Activated CD4-positive, alpha-beta T cell treated with anti-CD3 and anti-CD28 coated beads, Interleukin-2, amount 10 ng/mL, durations not matched to agents 24 days and 14 days (primary cell): Measurements from ENCODE around the gene CHSY3. TPM values are rescaled to one million over a fixed set of nuclear protein-coding genes. Genes with fewer than 3 reads are reported as not detected.

Experiments
- DNase-seq: peaks from one replicate; pipeline ENCODE4 v3.0.0; 2022
- H3K27ac Mint-ChIP-seq: one replicate; pipeline ENCODE4 v1.8.0; 2022; ENCODE audit warnings: mild to moderate bottlenecking, mixed read lengths
- H3K27me3 Mint-ChIP-seq: one replicate; pipeline ENCODE4 v1.8.0; 2022; ENCODE audit warnings: mixed read lengths
- H3K36me3 Mint-ChIP-seq: one replicate; pipeline ENCODE4 v1.8.0; 2022; ENCODE audit warnings: low read depth, mild to moderate bottlenecking, mixed read lengths
- H3K4me1 Mint-ChIP-seq: one replicate; pipeline ENCODE4 v1.8.0; 2021; ENCODE audit warnings: mixed read lengths
- H3K4me3 Mint-ChIP-seq: one replicate; pipeline ENCODE4 v1.8.0; 2022; ENCODE audit warnings: mild to moderate bottlenecking, moderate library complexity, mixed read lengths
- H3K9me3 Mint-ChIP-seq: one replicate; pipeline ENCODE4 v1.8.0; 2021; ENCODE audit warnings: mixed read lengths
- intact Hi-C: fragments of 100-400 bp; cut with micrococcal nuclease; formaldehyde crosslinking; loops from one replicate; pipeline ENCODE4 v1.15.1; 2023
- total RNA-seq: library from RNA; stranded (reverse); gene quantifications from 2 replicates; pipeline ENCODE4 v1.2.3, GENCODE V29; 2022

CHSY3 gene
- total RNA-seq, 1 donor from 2014 or later = not detected

GRCh38 chr5:130021876-130022275 lies 117.6 kb downstream of the CHSY3 start:
- H3K4me1 Mint-ChIP-seq = no peaks in the 10 kb centered on the region

GRCh38 chr5:130023604-130024003 lies 119.3 kb downstream of the CHSY3 start:
- intact Hi-C loops = no loop called here
- H3K27me3 Mint-ChIP-seq = no peaks in the 10 kb centered on the region
- H3K27ac Mint-ChIP-seq = no peak overlapping the region
- no peaks in the 10 kb centered on the region for H3K4me1 Mint-ChIP-seq
- no peaks in the 10 kb centered on the region for H3K36me3 Mint-ChIP-seq
- DNase-seq = no peak
- H3K9me3 Mint-ChIP-seq = no peaks in the 10 kb centered on the region
- H3K4me3 Mint-ChIP-seq = no peak overlapping the region

More at GRCh38 chr5:130021876-130022275, 117.6 kb downstream of the CHSY3 start:
- no peak overlapping the region for H3K4me3 Mint-ChIP-seq
- intact Hi-C loops = no loop called here
- H3K27me3 Mint-ChIP-seq = no peaks in the 10 kb centered on the region
- H3K27ac Mint-ChIP-seq = no peak overlapping the region
- no peak for DNase-seq
- H3K9me3 Mint-ChIP-seq = no peaks in the 10 kb centered on the region
- no peaks in the 10 kb centered on the region for H3K36me3 Mint-ChIP-seq

GRCh38 chr5:130024006-130024405 lies 119.7 kb downstream of the CHSY3 start:
- Mint-ChIP-seq H3K9me3 (no peaks in the 10 kb centered on the region), H3K36me3 (no peaks in the 10 kb centered on the region), H3K4me3 (no peak overlapping the region), H3K27ac (no peak overlapping the region), H3K4me1 (no peaks in the 10 kb centered on the region), H3K27me3 (no peaks in the 10 kb centered on the region)
- intact Hi-C loops = no loop called here
- no peak for DNase-seq

GRCh38 chr5:130025511-130025910 lies 121.2 kb downstream of the CHSY3 start:
- Mint-ChIP-seq H3K4me3 (no peak overlapping the region), H3K4me1 (no peaks in the 10 kb centered on the region), H3K27ac (no peak overlapping the region), H3K27me3 (no peaks in the 10 kb centered on the region), H3K9me3 (no peaks in the 10 kb centered on the region), H3K36me3 (no peaks in the 10 kb centered on the region)
- intact Hi-C loops = no loop called here
- no peak for DNase-seq

- H3K36me3 Mint-ChIP-seq = no peaks in the 10 kb centered on the region
- intact Hi-C loops = no loop called here
- no peaks in the 10 kb centered on the region for H3K9me3 Mint-ChIP-seq
- H3K4me3 Mint-ChIP-seq = no peak overlapping the region
- H3K27ac Mint-ChIP-seq = no peak overlapping the region
- DNase-seq = no peak
- no peaks in the 10 kb centered on the region for H3K4me1 Mint-ChIP-seq
- peaks cover 2% of the 10 kb centered on the region for H3K27me3 Mint-ChIP-seq
Observed at GRCh38 chr5:130032807-130033206, 128.5 kb downstream of the CHSY3 start.

- Mint-ChIP-seq H3K27me3 (peaks cover 2% of the 10 kb centered on the region), H3K9me3 (no peaks in the 10 kb centered on the region), H3K27ac (no peak overlapping the region), H3K36me3 (no peaks in the 10 kb centered on the region), H3K4me1 (no peaks in the 10 kb centered on the region), H3K4me3 (no peak overlapping the region)
- intact Hi-C loops = no loop called here
- DNase-seq = no peak
Observed at GRCh38 chr5:130034566-130035210, 130.4 kb downstream of the CHSY3 start.

GRCh38 chr5:130035388-130035787 lies 131.1 kb downstream of the CHSY3 start:
- intact Hi-C loops = no loop called here
- no peak overlapping the region for H3K27ac Mint-ChIP-seq
- no peaks in the 10 kb centered on the region for H3K9me3 Mint-ChIP-seq
- peaks cover 2% of the 10 kb centered on the region for H3K27me3 Mint-ChIP-seq
- no peaks in the 10 kb centered on the region for H3K4me1 Mint-ChIP-seq
- no peak for DNase-seq
- H3K4me3 Mint-ChIP-seq = no peak overlapping the region
- H3K36me3 Mint-ChIP-seq = no peaks in the 10 kb centered on the region

GRCh38 chr5:130037905-130038304 lies 133.6 kb downstream of the CHSY3 start:
- H3K9me3 Mint-ChIP-seq = no peaks in the 10 kb centered on the region
- intact Hi-C loops = no loop called here
- H3K27me3 Mint-ChIP-seq = peaks cover 2% of the 10 kb centered on the region
- no peak overlapping the region for H3K4me3 Mint-ChIP-seq
- no peaks in the 10 kb centered on the region for H3K4me1 Mint-ChIP-seq
- no peak for DNase-seq
- H3K36me3 Mint-ChIP-seq = no peaks in the 10 kb centered on the region
- H3K27ac Mint-ChIP-seq = no peak overlapping the region

GRCh38 chr5:130043834-130044233 lies 139.6 kb downstream of the CHSY3 start:
- no peak overlapping the region for H3K4me3 Mint-ChIP-seq
- no peaks in the 10 kb centered on the region for H3K27me3 Mint-ChIP-seq
- H3K9me3 Mint-ChIP-seq = no peaks in the 10 kb centered on the region
- H3K36me3 Mint-ChIP-seq = no peaks in the 10 kb centered on the region
- DNase-seq = no peak
- intact Hi-C loops = no loop called here
- H3K27ac Mint-ChIP-seq = no peak overlapping the region
- no peaks in the 10 kb centered on the region for H3K4me1 Mint-ChIP-seq

GRCh38 chr5:130045334-130045733 lies 141.1 kb downstream of the CHSY3 start:
- no peaks in the 10 kb centered on the region for H3K4me1 Mint-ChIP-seq
- no peak overlapping the region for H3K4me3 Mint-ChIP-seq
- no peak overlapping the region for H3K27ac Mint-ChIP-seq
- no peaks in the 10 kb centered on the region for H3K27me3 Mint-ChIP-seq
- DNase-seq = no peak
- no peaks in the 10 kb centered on the region for H3K9me3 Mint-ChIP-seq
- no peaks in the 10 kb centered on the region for H3K36me3 Mint-ChIP-seq
- intact Hi-C loops = no loop called here

- DNase-seq = no peak
- intact Hi-C loops = no loop called here
- H3K9me3 Mint-ChIP-seq = no peaks in the 10 kb centered on the region
- no peak overlapping the region for H3K4me3 Mint-ChIP-seq
- H3K27ac Mint-ChIP-seq = no peak overlapping the region
- H3K4me1 Mint-ChIP-seq = no peaks in the 10 kb centered on the region
- no peaks in the 10 kb centered on the region for H3K27me3 Mint-ChIP-seq
- H3K36me3 Mint-ChIP-seq = no peaks in the 10 kb centered on the region
Observed at GRCh38 chr5:130050585-130050984, 146.3 kb downstream of the CHSY3 start.

- Mint-ChIP-seq H3K4me3 (no peak overlapping the region), H3K4me1 (no peaks in the 10 kb centered on the region), H3K27me3 (no peaks in the 10 kb centered on the region), H3K9me3 (no peaks in the 10 kb centered on the region), H3K36me3 (no peaks in the 10 kb centered on the region), H3K27ac (no peak overlapping the region)
- intact Hi-C loops = no loop called here
- DNase-seq = no peak
Observed at GRCh38 chr5:130052752-130053151, 148.5 kb downstream of the CHSY3 start.

- no peaks in the 10 kb centered on the region for H3K4me1 Mint-ChIP-seq
- no peaks in the 10 kb centered on the region for H3K36me3 Mint-ChIP-seq
- no peaks in the 10 kb centered on the region for H3K27me3 Mint-ChIP-seq
- no peak overlapping the region for H3K27ac Mint-ChIP-seq
- no peak overlapping the region for H3K4me3 Mint-ChIP-seq
- intact Hi-C loops = no loop called here
- no peak for DNase-seq
- H3K9me3 Mint-ChIP-seq = no peaks in the 10 kb centered on the region
Observed at GRCh38 chr5:130055572-130055971, 151.3 kb downstream of the CHSY3 start.

GRCh38 chr5:130061746-130062145 lies 157.5 kb downstream of the CHSY3 start:
- Mint-ChIP-seq H3K27me3 (no peaks in the 10 kb centered on the region), H3K36me3 (no peaks in the 10 kb centered on the region), H3K4me1 (no peaks in the 10 kb centered on the region), H3K27ac (no peak overlapping the region), H3K4me3 (no peak overlapping the region), H3K9me3 (no peaks in the 10 kb centered on the region)
- DNase-seq = no peak
- intact Hi-C loops = no loop called here

- no peaks in the 10 kb centered on the region for H3K36me3 Mint-ChIP-seq
- DNase-seq = no peak
- H3K9me3 Mint-ChIP-seq = no peaks in the 10 kb centered on the region
- H3K4me3 Mint-ChIP-seq = no peak overlapping the region
- no peak overlapping the region for H3K27ac Mint-ChIP-seq
- intact Hi-C loops = no loop called here
- H3K4me1 Mint-ChIP-seq = no peaks in the 10 kb centered on the region
- no peaks in the 10 kb centered on the region for H3K27me3 Mint-ChIP-seq
Observed at GRCh38 chr5:130063603-130064002, 159.3 kb downstream of the CHSY3 start.
